NCI-H774 (cell line): ENCODE results near the gene KCNMA1.
A peak's percentile ranks its signal among the peaks of the same experiment; 100 is the strongest.
"Not testable (repeated sequence)": the region's sequence is repeated elsewhere in the genome, so short reads cannot be mapped to it uniquely, and the experiment has no call there.

Source experiments
- DNase-seq: peaks from one replicate; lab custom pipeline; 2025; lab: John Stamatoyannopoulos, UW

Gene KCNMA1

GRCh38 chr10:77582710-77583115, 54.9 kb downstream of the KCNMA1 start:
- no peak for DNase-seq

DNA sequence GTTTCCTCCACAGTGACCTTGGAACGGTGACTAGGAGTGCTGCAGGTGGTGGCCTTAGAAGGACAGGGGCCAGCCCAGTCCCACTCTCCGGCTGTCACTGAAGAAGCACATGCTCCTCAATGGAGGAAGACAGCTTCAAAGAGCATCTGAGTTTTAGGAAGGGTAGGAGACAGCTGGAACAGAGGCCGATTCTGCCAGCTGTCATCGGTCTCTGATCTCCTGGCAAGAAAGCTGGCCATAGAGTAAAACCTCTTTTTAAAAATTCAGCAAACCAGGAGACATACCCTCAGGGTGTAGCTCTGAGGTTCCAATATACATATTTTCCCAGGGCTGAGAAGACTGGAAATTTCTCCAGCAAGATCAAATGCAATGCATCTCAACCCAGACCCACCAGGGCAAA, 55.9 kb downstream of the KCNMA1 start:
- no peak for DNase-seq

DNA sequence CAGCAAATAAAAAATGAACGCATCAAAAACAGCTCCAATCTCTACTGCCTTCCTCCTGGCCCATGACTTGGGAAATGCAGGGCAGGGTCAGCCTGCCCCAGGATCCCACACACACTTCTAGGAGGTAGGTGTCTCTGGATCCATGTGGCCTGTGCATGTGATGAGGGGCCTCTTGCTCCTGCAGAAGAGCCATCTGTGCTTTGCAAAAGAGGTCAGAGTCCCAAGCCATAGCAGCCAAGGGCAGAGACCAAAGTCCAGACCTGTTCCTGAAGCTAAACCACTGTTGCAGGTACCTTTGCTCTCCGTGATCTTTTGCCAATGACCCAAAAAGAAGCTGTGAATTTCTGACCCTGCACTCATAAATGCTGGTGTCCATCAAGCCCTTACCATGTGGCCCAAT, 57.1 kb downstream of the KCNMA1 start:
- DNase-seq = no peak

GRCh38 chr10:77578583-77579227, 58.9 kb downstream of the KCNMA1 start:
- DNase-seq = no peak

DNA sequence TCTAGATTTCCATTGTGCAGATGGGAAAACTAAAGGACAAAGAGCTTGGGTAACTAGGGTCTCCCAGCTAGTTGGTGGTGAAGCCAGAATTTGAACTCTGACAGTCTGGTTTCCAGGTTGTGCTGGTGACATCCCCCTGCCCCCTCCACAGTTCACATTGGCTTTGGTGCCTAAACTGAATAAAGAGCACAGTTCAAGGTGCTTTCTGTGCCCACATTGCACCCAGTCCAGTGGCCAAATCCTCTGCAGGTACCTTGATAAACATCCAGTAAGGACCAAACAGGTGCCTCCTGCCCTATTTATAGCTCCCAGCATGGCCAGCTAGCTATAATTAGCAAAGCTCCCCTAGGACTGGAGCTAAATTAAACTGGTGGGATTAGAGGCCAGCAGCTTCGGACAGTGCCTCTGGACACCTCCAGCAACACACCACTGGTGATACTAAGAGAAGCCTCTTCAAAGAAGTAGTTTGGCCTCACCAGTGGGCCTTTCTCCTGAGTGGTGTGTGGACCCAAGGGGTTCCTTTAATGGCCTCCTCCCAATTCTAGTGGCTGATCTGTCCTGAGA, 59.9 kb downstream of the KCNMA1 start:
- no peak for DNase-seq

- DNase-seq = no peak
Measured at GRCh38 chr10:77576444-77577032, 61.1 kb downstream of the KCNMA1 start.

- DNase-seq = no peak
Measured at GRCh38 chr10:77576007-77576367, 61.6 kb downstream of the KCNMA1 start.

DNA sequence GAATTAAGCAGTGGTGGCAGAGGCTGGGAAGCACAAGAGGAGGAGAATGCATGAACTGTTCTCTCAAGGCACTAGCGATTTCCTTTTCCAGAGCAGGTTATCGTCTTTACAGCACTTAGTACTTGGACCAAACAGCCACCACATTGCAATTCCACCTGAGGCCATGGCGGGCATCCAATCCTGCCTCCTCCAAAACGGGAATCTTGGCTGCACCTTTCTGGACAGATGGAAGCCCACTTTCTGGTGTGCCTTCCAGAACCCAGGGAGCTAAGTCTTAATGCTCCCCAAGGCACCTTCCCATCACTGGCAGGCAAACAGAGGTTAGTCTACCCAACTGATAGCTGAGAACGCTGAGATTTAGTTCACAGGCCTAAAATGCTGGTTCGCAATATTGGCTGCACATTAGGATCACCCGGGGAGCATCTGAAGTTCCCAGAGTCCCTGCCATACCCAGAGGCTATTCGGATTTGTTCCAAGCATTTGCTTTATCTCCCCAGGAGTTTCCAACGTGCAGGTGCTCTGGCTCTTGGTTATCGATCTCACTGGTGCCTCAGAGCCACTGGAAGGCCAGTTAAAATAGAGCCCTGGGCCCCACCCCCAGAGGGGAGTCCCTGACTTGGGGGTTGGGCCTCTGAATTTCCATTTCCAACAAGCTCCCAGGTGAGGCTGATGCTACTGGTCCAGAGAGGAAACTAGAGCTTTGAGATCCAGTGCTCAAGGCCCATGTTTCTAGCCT, 62.2 kb downstream of the KCNMA1 start:
- DNase-seq = no peak

GRCh38 chr10:77574438-77574837, 63.2 kb downstream of the KCNMA1 start:
- DNase-seq = no peak

GRCh38 chr10:77572520-77572919, 65.1 kb downstream of the KCNMA1 start:
- not testable (repeated sequence) for DNase-seq

DNA sequence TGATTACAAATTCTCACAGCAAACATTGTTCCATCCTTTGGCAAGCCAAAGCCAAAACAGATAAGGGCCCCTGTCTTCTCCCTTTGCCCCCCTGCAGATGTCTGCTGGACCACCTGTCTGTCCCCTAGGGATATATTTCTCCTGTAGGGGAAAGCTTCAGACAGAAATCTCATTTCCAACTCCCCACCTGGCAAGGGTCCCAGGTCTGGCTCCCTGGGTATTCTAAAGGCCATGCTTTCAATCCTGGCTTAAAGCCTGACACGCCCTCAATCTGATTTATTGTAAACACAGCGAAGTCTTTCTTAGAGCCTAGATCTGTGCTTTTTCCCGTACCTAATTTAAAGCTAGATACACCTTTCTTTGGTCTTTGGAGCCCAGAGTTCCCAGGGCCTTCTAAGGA, 66.1 kb downstream of the KCNMA1 start:
- DNase-seq = no peak

GRCh38 chr10:77566914-77567566, 70.6 kb downstream of the KCNMA1 start:
- no peak for DNase-seq

DNA sequence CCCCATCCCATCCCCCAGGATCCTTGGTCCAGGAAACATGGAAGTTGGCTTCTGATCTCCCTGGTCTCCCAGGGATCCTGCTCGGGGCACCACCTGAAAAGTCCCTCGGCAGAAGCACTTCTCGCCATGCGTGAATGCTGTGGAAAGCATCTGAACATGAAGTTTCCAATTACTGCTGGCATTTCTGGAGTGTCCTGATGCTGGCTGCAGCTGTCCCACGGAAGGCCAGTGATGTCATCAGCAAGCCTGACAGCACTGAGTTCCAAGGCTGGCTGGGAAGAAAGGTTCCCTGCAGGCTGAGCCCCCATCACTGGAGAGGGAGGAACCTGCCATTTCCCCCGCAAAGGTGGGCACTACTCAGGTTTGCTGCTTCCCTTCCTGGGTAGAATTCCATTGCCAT, 71.4 kb downstream of the KCNMA1 start:
- no peak for DNase-seq

DNA sequence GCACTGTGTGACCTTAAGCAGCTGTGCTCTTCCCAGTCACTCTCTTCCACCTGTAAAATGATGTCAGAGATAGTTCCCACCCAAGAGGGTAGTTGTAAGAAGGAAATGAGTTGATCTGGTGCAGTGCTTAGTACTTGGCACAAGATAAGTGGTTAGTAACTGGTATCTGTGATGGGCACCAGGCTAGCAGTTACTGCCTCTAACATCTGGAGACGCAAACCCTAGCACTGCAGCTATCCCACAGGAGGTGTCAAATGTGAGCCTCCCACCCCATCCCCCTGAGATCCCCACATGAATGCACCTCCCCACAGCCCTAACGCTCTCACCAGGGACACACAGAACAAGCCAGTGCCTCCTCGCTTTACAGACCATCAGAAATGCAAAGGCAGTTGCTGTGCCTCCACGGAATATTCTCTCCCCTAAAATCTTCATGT, 72.0 kb downstream of the KCNMA1 start:
- DNase-seq = no peak

DNA sequence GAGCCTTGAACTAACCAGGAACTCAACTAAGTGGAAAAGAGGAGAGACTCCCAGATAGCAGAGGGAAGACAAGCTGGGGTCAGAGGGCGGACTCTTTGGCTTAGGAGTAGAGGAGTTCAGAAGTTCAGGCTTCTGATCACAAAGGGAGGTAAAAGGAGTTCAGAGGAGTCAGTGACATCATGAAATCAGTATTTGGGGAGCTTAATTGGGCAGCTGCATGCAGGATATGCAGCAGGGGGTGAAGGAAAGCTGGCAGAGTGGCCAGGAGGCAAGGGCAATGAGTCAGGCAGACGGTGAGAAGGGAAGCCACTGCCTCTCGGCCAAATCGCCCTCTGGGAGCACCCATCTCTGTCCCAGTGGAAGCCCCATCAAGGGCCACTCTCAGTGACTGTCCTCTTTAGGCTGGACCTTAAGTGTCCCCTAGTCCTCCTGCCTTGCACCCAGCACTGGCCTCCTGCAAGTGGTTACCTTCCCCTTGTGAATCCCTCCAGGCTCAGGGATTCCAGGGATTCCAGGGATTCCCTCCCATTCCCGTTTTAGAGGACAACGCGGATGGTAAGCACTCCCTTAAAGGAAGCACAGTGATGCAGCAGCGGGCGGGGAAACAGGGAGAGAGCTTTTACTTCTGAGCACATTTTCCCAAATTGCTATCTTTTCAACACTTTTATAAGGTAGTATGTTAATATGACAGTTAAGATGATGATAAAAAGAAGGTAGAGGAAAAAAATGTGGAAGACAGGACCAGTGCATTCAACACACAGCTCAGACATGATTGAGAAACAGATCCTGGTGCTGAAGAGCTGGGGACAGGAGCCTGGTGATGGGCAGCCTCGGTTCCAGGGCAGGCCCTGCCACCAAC, 72.6 kb downstream of the KCNMA1 start:
- DNase-seq = no peak

DNA sequence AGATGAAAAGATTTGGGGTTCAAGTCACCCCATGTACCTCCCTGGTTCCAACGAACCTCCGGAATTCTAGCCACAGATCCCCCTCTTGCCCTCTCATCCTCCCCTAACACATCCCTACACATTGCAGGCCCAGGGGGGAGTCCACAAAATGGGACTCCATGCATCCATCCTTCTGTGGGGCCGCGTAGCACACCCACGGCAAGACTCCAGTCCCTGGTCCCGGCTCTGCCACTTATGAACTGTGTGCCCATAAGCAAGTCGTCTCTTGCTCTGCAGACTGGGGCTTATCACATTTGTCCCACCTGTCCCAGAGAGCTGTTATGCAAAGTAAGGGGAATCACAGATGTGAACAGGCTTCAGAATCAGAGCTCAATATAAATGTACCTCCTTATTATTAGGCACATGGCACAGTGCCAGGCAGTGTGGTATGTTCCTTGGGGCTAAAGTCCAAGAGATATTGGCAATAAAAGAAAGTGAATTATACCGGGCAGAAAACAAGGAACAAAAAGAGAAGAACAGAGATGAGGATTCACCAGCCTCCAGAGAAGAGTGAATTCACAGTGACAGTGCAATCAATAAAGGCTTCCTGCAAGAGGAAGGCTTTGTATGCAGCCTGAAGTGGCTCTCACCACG, 73.9 kb downstream of the KCNMA1 start:
- no peak for DNase-seq

DNA sequence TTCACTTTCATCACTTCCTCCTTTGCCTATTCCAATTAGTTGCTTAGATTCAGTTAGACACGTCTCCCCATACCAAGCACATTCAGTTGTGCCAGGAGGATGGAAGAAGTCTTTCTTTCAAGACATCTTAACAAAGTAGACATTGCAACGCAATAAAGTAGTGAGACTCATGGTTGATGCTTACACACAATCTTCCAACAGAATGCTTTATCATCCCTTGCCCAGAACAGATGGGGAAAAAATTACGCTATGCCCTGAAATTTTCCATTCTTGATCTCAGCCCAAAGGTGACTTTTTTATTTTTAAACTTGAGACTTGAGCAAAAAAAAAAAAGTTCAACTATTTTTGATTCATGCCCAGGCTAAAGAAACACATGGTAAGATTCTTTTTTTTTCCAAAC, 74.9 kb downstream of the KCNMA1 start:
- DNase-seq = no peak

GRCh38 chr10:77561991-77562390, 75.6 kb downstream of the KCNMA1 start:
- no peak for DNase-seq

GRCh38 chr10:77560471-77560870, 77.1 kb downstream of the KCNMA1 start:
- no peak for DNase-seq

- DNase-seq = no peak
Measured at GRCh38 chr10:77560052-77560451, 77.6 kb downstream of the KCNMA1 start.

DNA sequence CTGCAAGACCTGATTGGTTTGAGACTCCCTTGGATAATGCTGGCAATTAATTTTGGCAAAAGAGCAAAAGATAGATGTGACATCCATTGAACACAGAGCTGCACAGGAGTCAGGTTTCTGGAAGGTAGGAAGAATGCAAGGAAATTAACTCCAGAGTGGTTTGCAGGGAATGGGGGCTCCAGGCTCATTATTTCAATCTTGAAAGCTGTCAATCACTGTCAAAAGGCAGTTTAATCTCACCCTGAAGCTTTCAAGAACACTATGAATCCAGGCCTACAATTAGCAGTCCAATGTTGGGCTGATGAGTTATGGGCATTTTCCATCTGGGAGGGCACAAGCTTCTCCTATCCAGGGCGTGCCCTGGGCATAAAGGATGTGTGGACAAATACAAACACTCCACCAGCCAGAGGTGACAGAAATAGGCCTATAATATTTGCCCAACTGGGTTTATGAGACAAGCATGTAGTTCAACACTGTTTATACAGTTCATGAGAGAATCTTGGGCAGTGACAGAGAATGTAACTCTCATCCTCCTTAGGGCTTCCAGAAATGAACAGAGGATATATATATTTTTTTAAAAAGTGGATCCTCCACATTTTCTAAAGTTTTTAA, 80.5 kb downstream of the KCNMA1 start:
- DNase-seq = peak; percentile 48
